Cardiac septum (tissue), 1 donor: Measurements from ENCODE around the gene IFI35. TPM values are rescaled to one million over a fixed set of nuclear protein-coding genes. Genes with fewer than 3 reads are reported as not detected.
"Not testable (repeated sequence)": the region's sequence is repeated elsewhere in the genome, so short reads cannot be mapped to it uniquely, and the experiment has no call there.

Experiments
- DNase-seq: peaks from one replicate; pipeline ENCODE4 v3.0.0-alpha.2; 2020; ENCODE audit warnings: low spot score
- intact Hi-C: fragments of 100-400 bp; cut with DNase I; formaldehyde crosslinking; loops from one replicate; pipeline ENCODE4 v1.14.0; 2022
- long read RNA-seq: library from polyadenylated mRNA; unstranded; transcript quantifications from one replicate; pipeline ENCODE4 v2.0.0, GENCODE V29; 2021
- total RNA-seq: library from RNA; stranded (reverse); fragmentation: NEBNext Ultra II Directional; extraction: Animal tissue kit (Norgen Biotek cat#: 25700); gene quantifications from one replicate; pipeline ENCODE4 v1.2.1, GENCODE V29; 2021
- donor health status: DM: no; HTN: no; CAD: no.

Gene IFI35
- total RNA-seq: 13.7 TPM
- long read RNA-seq, partial matches to known transcripts: 0 of 6 reads
- long read RNA-seq, other reads (novel, unspliced or antisense): 1 of 6 reads

- peak; percentile 94 for DNase-seq
- intact Hi-C loops: no loop called here
Measured at GRCh38 chr17:43006639-43007551, at the start of gene IFI35. Gene IFI35, plus strand, starts transcription at chr17:43006784. Its CDS starts 164 bp downstream, at chr17:43006948.

GRCh38 chr17:42964161-42964932 lies 42.2 kb upstream of the IFI35 start, which contains the start of gene AARSD1:
Gene AARSD1, minus strand, starts transcription at chr17:42964454. Its CDS starts 14 bp downstream, at chr17:42964440.
- peak; percentile 95 for DNase-seq
- intact Hi-C loops: loop anchor here (2.0 to 5.0 kb wide), 2 partner anchors 16 to 33 kb away; partner anchors contain the start of genes PTGES3L, RPL27 and RUNDC1

- intact Hi-C loops: no loop called here
- no peak for DNase-seq
Measured at GRCh38 chr17:42967925-42968324, 38.7 kb upstream of the IFI35 start.

- intact Hi-C loops: no loop called here
- no peak for DNase-seq
Measured at GRCh38 chr17:42969001-42969581, 37.5 kb upstream of the IFI35 start.

- DNase-seq: no peak
- intact Hi-C loops: no loop called here
Measured at GRCh38 chr17:42971589-42971988, 35.0 kb upstream of the IFI35 start.

GRCh38 chr17:42973323-42973722 lies 33.3 kb upstream of the IFI35 start:
- DNase-seq, intact Hi-C loops: not testable (repeated sequence)

- DNase-seq: no peak
- intact Hi-C loops: no loop called here
Measured at GRCh38 chr17:42975265-42975664, 31.3 kb upstream of the IFI35 start.

- not testable (repeated sequence) for DNase-seq
Measured at GRCh38 chr17:42975701-42976100, 30.9 kb upstream of the IFI35 start.

GRCh38 chr17:42979511-42980273 lies 26.9 kb upstream of the IFI35 start, which contains the start of gene PTGES3L:
Gene PTGES3L, minus strand, starts transcription at chr17:42980080. Its CDS starts 27 bp downstream, at chr17:42980053.
- DNase-seq: peak; percentile 84
- intact Hi-C loops: loop anchor here (2.0 kb wide), 2 partner anchors 15 to 17 kb away; partner anchors contain the start of gene AARSD1

More at GRCh38 chr17:42975701-42976100, 30.9 kb upstream of the IFI35 start:
- intact Hi-C loops: not testable (repeated sequence)

GRCh38 chr17:42980274-42980765 lies 26.3 kb upstream of the IFI35 start, which contains the start of gene RUNDC1:
Gene RUNDC1, plus strand, starts transcription at chr17:42980565. Its CDS starts 12 bp downstream, at chr17:42980577.
- peak; percentile 97 for DNase-seq
- intact Hi-C loops: loop anchor here (2.0 kb wide), 2 partner anchors 16 kb away; partner anchors contain the start of gene AARSD1

- intact Hi-C loops: loop anchor here (2.0 kb wide), 2 partner anchors 16 kb away; partner anchors contain the start of gene AARSD1
- DNase-seq: peak; percentile 80
Measured at GRCh38 chr17:42980766-42981397, 25.7 kb upstream of the IFI35 start.

GRCh38 chr17:42982266-42982665 lies 24.3 kb upstream of the IFI35 start:
- intact Hi-C loops: no loop called here
- DNase-seq: no peak

GRCh38 chr17:42985225-42985624 lies 21.4 kb upstream of the IFI35 start:
- no peak for DNase-seq
- intact Hi-C loops: no loop called here

- no peak for DNase-seq
- intact Hi-C loops: no loop called here
Measured at GRCh38 chr17:42989141-42989540, 17.4 kb upstream of the IFI35 start.

GRCh38 chr17:42989726-42990652 lies 16.6 kb upstream of the IFI35 start:
- DNase-seq: no peak
- intact Hi-C loops: loop anchor here (5.0 to 10.0 kb wide), 2 partner anchors 48 to 835 kb away; partner anchors contain the start of gene RAB5C

GRCh38 chr17:42991471-42991870 lies 15.1 kb upstream of the IFI35 start:
- DNase-seq: no peak
- intact Hi-C loops: loop anchor here (5.0 to 10.0 kb wide), 2 partner anchors 49 to 837 kb away; partner anchors contain the start of gene RAB5C
